ENCODE data around the gene RAP1GDS1. TPM values are rescaled to one million over a fixed set of nuclear protein-coding genes. Genes with fewer than 3 reads are reported as not detected.

Gene RAP1GDS1
- total and polyA plus RNA-seq, 2 of the 13 experiments (the other 11 are each of a cell fraction or from before 2014, with no cell fraction given) = 19.3 to 42.5 TPM

GRCh38 chr4:98433691-98434090 is 172.5 kb downstream of the RAP1GDS1 start:
- intact Hi-C loops (cut with micrococcal nuclease; ENCODE audit: unreplicated experiment) (no loop called here), in situ Hi-C loops (cut with HindIII; ENCODE audit: extremely low pct_ligation_motif_present, low pct_unique_long_range_greater_than_20kb) (no loop called here)
- no peaks in the 10 kb centered on the region for H3K79me2 ChIP-seq (ENCODE audit: insufficient read depth, low read length)
- H3K9ac ChIP-seq (ENCODE audit: insufficient read depth, low read depth, low read length) = no peak overlapping the region
- no peak overlapping the region for H3K4me2 ChIP-seq (ENCODE audit: low read depth, low read length)
- BruUV-seq (replicated peaks) = no TSS peak
- ATAC-seq = no peak
- no peak overlapping the region for H2AFZ ChIP-seq (ENCODE audit: low read length)
- WGBS (ENCODE audit: low lambda C conversion rate) = 100% methylated on average over 1 of the region's 1 CpG
- peaks cover 0 to 12% of the 10 kb centered on the region in 2 experiments; a peak in 2 of 5 replicates for H3K36me3 ChIP-seq (replicated peaks in 1 of 2; ENCODE audit: control insufficient read depth in 1 of 2, insufficient read depth in 2 of 2, low read length in 2 of 2)
- H3K9me3 ChIP-seq (ENCODE audit: low read length) = no peaks in the 10 kb centered on the region
- no peaks in the 10 kb centered on the region for H4K20me1 ChIP-seq (ENCODE audit: insufficient read depth, low read length)
- H3K27ac ChIP-seq (ENCODE audit: extremely low read length, insufficient read depth, low read length) = no peak overlapping the region
- H3K4me1 ChIP-seq (ENCODE audit: insufficient read depth, low read length) = no peaks in the 10 kb centered on the region
- CTCF ChIA-PET (ENCODE audit: low intra/inter-chr PET ratio, low total read pairs) = no interaction called here
- H3K4me3 ChIP-seq (replicated peaks in 1 of 3; ENCODE audit: insufficient read depth in 1 of 3, low read depth in 2 of 3, low read length in 3 of 3) = no peak overlapping the region
- no peak for DNase-seq (ENCODE audit: low spot score)
- H3K27me3 ChIP-seq (ENCODE audit: control insufficient read depth in 1 of 2, insufficient read depth in 2 of 2, low read length in 2 of 2) = no peaks in the 10 kb centered on the region
- POLR2A ChIA-PET = no interaction called here
- no peak for FAIRE-seq
- no peak for TF ChIP-seq ZBTB25 (CRISPR knock-in tag; IDR thresholded peaks at IDR 0.05)
- TF ChIP-seq TFAP4 (IDR thresholded peaks at IDR 0.05; ENCODE audit: borderline replicate concordance, low read depth) = no peak
- no peak for TF ChIP-seq FOXM1 (CRISPR knock-in tag; IDR thresholded peaks at IDR 0.05)
- no peak for TF ChIP-seq GLMP (CRISPR knock-in tag; IDR thresholded peaks at IDR 0.05; ENCODE audit: borderline replicate concordance)
- TF ChIP-seq PPARG (CRISPR knock-in tag; conservative IDR thresholded peaks at IDR 0.05) = no peak
- TF ChIP-seq ZNF264 (CRISPR knock-in tag; IDR thresholded peaks at IDR 0.05) = no peak
- no peak for TF ChIP-seq ZMAT5 (CRISPR knock-in tag; IDR thresholded peaks at IDR 0.05; ENCODE audit: borderline replicate concordance, low read depth)
- TF ChIP-seq JUND (CRISPR knock-in tag; IDR thresholded peaks at IDR 0.05) = no peak
- TF ChIP-seq YY1 (IDR thresholded peaks at IDR 0.05; ENCODE audit: insufficient read depth, insufficient replicate concordance, low read depth, low read length) = no peak
- no peak for TF ChIP-seq ZBTB10 (CRISPR knock-in tag; IDR thresholded peaks at IDR 0.05; ENCODE audit: borderline replicate concordance)
- no peak for TF ChIP-seq ZNF790 (CRISPR knock-in tag; IDR thresholded peaks at IDR 0.05; ENCODE audit: borderline replicate concordance)
- TF ChIP-seq UBTF (CRISPR knock-in tag; IDR thresholded peaks at IDR 0.05) = no peak
- TF ChIP-seq SCMH1 (CRISPR knock-in tag; IDR thresholded peaks at IDR 0.05; ENCODE audit: borderline replicate concordance) = no peak

Measured in HepG2 (cell line).